ENCODE measurements around the gene UVRAG.
"Not testable (repeated sequence)": the region's sequence is repeated elsewhere in the genome, so short reads cannot be mapped to it uniquely, and the experiment has no call there.

The UVRAG gene

DNA sequence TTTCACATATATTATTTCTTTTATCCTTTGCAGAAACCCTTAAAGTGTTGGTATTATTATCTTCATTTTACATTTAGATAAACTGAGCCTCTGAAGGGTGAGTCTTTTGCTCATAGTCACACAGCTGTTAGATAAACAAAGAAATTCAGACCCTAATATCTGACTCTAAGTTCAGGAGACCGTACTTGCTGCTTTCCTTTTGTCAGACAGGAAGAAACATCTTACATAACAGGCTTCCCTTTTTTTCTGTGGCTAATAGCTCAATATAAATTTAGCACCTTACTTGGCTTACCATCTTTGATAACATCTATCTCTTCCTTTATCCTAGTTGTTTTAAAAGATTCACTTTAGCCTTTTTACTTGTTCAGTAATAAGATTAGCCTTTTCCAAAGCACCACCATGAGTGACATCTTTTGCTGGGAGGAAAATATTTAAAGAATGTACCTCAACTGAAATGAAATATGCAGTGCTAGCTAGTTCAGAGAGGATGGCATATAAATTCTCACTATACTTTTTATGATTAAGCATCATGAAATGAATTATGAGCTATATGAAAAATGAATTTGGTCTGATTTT, 262.7 kb downstream of the UVRAG start:
- TF ChIP-seq FOXP2 (optimal IDR thresholded peaks at IDR 0.05; ENCODE audit: control extremely low read depth, extremely low read length, insufficient read depth) = no peak
- no peak for TF ChIP-seq EZH2 (IDR thresholded peaks at IDR 0.05)
- no peak for TF ChIP-seq POLR2AphosphoS5 (IDR thresholded peaks at IDR 0.05; ENCODE audit: borderline replicate concordance, low read depth, low read length)
- no peak overlapping the region for H3K27ac ChIP-seq
- DNase-seq (ENCODE audit: low read depth, low spot score) = no peak

DNA sequence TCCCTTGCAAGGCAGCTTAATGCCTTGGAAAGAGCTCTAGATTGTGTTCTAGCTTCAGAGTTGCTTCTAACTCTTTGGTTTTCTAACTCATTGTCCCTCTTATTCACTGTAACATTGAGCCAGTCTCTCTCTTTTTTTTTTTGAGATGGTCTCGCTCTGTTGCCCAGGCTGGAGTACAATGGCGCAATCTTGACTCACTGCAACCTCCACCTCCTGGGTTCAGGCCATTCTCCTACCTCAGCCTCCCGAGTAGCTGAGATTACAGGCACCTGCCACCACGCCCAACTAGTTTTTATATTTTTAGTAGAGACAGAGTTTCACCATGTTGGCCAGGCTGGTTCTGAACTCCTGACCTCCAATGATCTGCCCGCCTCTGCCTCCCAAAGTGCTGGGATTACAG, 266.1 kb downstream of the UVRAG start:
- not testable (repeated sequence) for DNase-seq (ENCODE audit: low read depth, low spot score); H3K9ac ChIP-seq (ENCODE audit: insufficient read length); H3K36me3 ChIP-seq (ENCODE audit: insufficient read depth, low read length); H3K9me3 ChIP-seq (ENCODE audit: low read depth, low read length); H3K27ac ChIP-seq; H3K4me3 ChIP-seq

More for the DNA sequence above, 262.7 kb downstream of the UVRAG start:
- Histone ChIP-seq H3K9me3 (ENCODE audit: low read depth, low read length) (no peaks in the 10 kb centered on the region), H3K4me3 (no peak overlapping the region), H3K36me3 (ENCODE audit: insufficient read depth, low read length) (no peaks in the 10 kb centered on the region), H3K9ac (ENCODE audit: insufficient read length) (no peak overlapping the region)

DNA sequence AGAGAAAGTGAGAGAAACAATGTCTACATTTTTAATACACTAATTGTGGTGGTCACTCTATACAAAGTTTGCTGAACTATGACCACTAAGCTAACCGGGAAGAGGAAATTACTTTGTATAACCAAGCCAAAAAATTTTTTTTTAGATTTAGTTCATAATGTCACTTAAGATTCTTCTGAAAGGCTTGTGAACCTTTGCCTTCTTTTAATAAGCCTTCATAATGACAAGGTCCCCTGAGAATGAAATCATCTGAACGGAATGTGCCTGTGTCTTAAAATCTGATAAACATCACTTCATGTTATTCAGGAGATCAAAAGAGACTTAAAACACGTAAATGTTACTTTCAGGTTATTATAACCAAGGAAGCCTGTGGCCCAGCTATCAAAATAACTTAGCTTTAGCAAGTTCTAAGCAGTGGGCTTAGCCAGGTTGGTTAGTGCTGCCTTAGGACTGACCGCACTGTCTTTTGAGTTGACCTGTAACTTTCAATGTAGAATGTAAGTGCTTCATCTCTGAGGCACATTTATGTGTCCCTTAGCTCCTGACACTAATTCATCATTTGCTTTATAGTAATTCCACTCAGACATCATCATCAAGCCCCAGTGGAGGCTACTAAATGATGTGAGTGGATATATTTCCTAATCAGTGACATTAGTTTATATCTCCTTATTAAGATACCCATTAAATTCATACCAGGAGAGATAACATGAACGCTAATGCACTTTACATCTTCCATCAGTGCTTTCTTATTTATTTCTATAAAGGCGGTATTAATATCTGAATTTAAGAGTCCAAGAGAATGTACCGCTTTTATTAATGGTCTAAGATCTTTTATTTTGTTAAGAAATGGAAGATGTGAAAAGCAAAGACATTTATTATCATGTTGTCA, 268.8 kb downstream of the UVRAG start:
- no peak overlapping the region for H3K27ac ChIP-seq
- no peak for DNase-seq (ENCODE audit: low read depth, low spot score)
- H3K9me3 ChIP-seq (ENCODE audit: low read depth, low read length) = no peaks in the 10 kb centered on the region
- no peak overlapping the region for H3K9ac ChIP-seq (ENCODE audit: insufficient read length)
- no peak for TF ChIP-seq EZH2 (IDR thresholded peaks at IDR 0.05)
- TF ChIP-seq POLR2AphosphoS5 (IDR thresholded peaks at IDR 0.05; ENCODE audit: borderline replicate concordance, low read depth, low read length) = no peak
- no peak for TF ChIP-seq FOXP2 (optimal IDR thresholded peaks at IDR 0.05; ENCODE audit: control extremely low read depth, extremely low read length, insufficient read depth)
- no peak overlapping the region for H3K4me3 ChIP-seq
- no peaks in the 10 kb centered on the region for H3K36me3 ChIP-seq (ENCODE audit: insufficient read depth, low read length)

DNA sequence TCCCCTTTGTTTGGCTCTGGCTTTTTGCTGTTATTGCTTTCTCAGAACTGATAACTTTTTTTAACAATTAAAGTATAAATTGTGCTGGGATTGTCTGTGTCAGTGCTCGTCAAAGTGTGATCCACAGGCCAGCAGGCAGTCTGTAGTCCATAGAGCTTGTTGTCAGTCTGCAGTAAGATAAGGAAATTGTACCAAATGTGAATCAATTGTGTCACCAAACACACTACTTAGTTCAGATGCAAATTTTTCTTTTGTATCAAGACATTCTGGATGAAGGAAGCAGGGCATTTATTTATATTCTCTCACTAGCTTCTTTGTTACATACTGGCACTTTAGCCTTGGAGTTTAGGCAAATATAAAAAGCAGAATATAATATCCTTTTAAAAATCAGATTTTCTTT, 270.3 kb downstream of the UVRAG start:
- DNase-seq (ENCODE audit: low read depth, low spot score) = no peak
- Histone ChIP-seq H3K27ac (no peak overlapping the region), H3K9me3 (ENCODE audit: low read depth, low read length) (no peaks in the 10 kb centered on the region; the same call in 1 of the 2 replicates), H3K9ac (ENCODE audit: insufficient read length) (no peak overlapping the region), H3K4me3 (no peak overlapping the region), H3K36me3 (ENCODE audit: insufficient read depth, low read length) (no peaks in the 10 kb centered on the region)
- no peak for TF ChIP-seq EZH2 (IDR thresholded peaks at IDR 0.05)
- TF ChIP-seq POLR2AphosphoS5 (IDR thresholded peaks at IDR 0.05; ENCODE audit: borderline replicate concordance, low read depth, low read length) = no peak
- TF ChIP-seq FOXP2 (optimal IDR thresholded peaks at IDR 0.05; ENCODE audit: control extremely low read depth, extremely low read length, insufficient read depth) = no peak

DNA sequence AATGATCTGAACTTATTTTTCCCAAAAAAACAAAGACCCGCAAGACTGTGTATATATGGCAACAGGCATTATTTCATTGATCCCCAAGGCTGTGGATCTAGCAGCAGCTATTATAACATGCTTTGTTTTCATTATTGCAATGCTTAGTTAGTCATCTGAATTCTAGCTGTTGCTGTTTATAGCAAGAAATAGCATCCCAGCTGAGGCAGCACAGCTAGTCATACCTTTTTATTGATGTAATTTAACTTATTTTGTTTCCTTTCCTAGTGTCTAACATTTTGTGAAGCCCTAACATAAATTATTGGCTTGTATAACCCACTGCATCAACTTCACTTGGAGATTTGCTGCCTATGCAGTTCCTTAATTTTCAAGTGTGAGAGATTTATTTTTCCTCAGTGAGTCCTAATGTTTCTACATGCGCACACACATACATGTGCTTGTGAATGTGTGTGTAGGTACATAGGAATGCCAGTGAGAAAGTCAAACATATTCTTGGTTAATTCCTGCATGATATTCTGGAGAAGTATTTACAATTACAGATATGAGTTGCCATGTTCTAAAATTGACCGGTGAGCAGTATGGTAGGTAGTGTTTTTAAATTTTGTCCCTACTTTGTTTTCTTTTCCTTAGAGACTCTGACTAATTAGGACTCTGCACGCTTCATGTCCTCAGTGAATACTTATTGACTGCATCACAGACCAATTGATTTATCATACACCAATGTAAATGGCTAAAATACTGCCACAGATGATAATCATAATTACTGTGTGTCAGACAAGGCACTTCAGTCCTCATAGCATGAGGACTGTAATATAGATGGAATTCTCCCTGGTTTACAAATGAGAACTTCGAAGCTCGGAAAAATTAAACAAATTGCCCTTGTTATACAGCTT, 272.0 kb downstream of the UVRAG start:
- Histone ChIP-seq H3K9ac (ENCODE audit: insufficient read length) (no peak overlapping the region), H3K4me3 (no peak overlapping the region), H3K9me3 (ENCODE audit: low read depth, low read length) (no peaks in the 10 kb centered on the region; the same call in 1 of the 2 replicates), H3K27ac (no peak overlapping the region), H3K36me3 (ENCODE audit: insufficient read depth, low read length) (peaks cover 6% of the 10 kb centered on the region; the same call in 1 of the 2 replicates)
- TF ChIP-seq POLR2AphosphoS5 (IDR thresholded peaks at IDR 0.05; ENCODE audit: borderline replicate concordance, low read depth, low read length) (no peak), FOXP2 (optimal IDR thresholded peaks at IDR 0.05; ENCODE audit: control extremely low read depth, extremely low read length, insufficient read depth) (no peak), EZH2 (IDR thresholded peaks at IDR 0.05) (no peak)
- no peak for DNase-seq (ENCODE audit: low read depth, low spot score)

DNA sequence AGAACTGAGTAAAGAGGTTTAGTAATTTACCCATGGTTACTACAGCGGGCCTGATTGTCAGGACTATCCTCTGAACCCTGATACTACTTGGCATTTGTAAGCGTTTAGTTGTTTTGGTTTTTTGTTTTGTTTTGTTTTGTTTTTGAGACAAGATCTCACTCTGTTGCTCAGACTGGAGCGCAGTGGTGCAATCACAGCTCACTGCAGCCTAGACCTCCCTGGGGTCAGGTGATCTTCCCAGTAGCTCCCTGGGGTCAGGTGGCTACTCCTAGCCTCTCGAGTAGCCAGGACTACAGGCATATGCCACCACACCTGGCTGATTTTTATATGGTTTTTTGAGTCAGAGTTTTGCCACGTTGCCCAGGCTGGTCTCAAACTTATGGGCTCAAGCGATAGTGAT, 272.7 kb downstream of the UVRAG start:
- no peak overlapping the region for H3K27ac ChIP-seq
- H3K9ac ChIP-seq (ENCODE audit: insufficient read length) = no peak overlapping the region
- H3K9me3 ChIP-seq (ENCODE audit: low read depth, low read length) = no peaks in the 10 kb centered on the region; the same call in 1 of the 2 replicates
- H3K36me3 ChIP-seq (ENCODE audit: insufficient read depth, low read length) = peaks cover 6% of the 10 kb centered on the region; the same call in 1 of the 2 replicates
- TF ChIP-seq EZH2 (IDR thresholded peaks at IDR 0.05) (no peak), FOXP2 (optimal IDR thresholded peaks at IDR 0.05; ENCODE audit: control extremely low read depth, extremely low read length, insufficient read depth) (no peak), POLR2AphosphoS5 (IDR thresholded peaks at IDR 0.05; ENCODE audit: borderline replicate concordance, low read depth, low read length) (no peak)
- H3K4me3 ChIP-seq = no peak overlapping the region
- DNase-seq (ENCODE audit: low read depth, low spot score) = no peak

DNA sequence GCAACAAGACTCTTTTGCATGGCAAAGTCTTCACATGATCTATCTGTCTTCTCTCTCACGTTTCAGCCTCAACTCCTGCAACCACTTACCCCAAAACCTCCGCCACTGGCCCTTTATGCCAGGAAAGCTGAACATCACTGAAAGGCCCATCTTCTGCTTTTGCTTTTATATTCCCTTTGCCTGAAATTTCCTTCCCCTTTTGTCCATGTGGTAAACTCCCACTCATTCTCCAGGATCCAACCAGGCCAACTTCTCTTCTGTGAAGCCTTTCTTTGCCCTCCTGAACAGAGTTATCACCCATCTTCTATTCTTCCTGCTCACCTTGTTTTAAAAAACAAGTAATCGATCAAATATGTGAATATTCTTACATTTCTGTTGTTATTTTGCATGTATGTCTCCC, 273.5 kb downstream of the UVRAG start:
- H3K4me3 ChIP-seq = no peak overlapping the region
- no peak overlapping the region for H3K9ac ChIP-seq (ENCODE audit: insufficient read length)
- peaks cover 6% of the 10 kb centered on the region; the same call in 1 of the 2 replicates for H3K36me3 ChIP-seq (ENCODE audit: insufficient read depth, low read length)
- no peak overlapping the region for H3K27ac ChIP-seq
- no peaks in the 10 kb centered on the region; the same call in 1 of the 2 replicates for H3K9me3 ChIP-seq (ENCODE audit: low read depth, low read length)
- DNase-seq (ENCODE audit: low read depth, low spot score) = no peak
- TF ChIP-seq FOXP2 (optimal IDR thresholded peaks at IDR 0.05; ENCODE audit: control extremely low read depth, extremely low read length, insufficient read depth) (no peak), EZH2 (IDR thresholded peaks at IDR 0.05) (no peak), POLR2AphosphoS5 (IDR thresholded peaks at IDR 0.05; ENCODE audit: borderline replicate concordance, low read depth, low read length) (no peak)

DNA sequence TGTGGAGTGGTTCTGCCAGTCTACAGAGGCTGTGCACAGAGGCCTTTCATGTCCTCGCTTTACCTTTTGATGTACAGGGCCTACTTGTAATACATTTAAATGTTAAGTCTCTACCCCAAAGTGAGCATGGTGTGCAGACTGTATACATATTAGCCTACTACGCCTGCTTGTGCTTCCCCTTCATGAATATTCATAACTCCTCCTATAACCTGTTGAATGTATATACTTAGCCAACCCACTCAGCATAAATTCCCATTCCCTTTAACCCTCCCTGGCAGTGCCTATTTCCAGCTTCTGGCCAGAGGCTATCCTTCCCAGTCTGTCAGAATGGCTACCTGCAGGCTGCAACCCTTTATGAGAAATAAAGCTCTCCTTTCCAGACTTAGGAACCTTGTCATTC, 275.2 kb downstream of the UVRAG start:
- H3K36me3 ChIP-seq (ENCODE audit: insufficient read depth, low read length) = peaks cover 6% of the 10 kb centered on the region; the same call in 1 of the 2 replicates
- no peak for DNase-seq (ENCODE audit: low read depth, low spot score)
- no peak overlapping the region for H3K27ac ChIP-seq
- H3K4me3 ChIP-seq = no peak overlapping the region
- TF ChIP-seq FOXP2 (optimal IDR thresholded peaks at IDR 0.05; ENCODE audit: control extremely low read depth, extremely low read length, insufficient read depth) = no peak
- TF ChIP-seq EZH2 (IDR thresholded peaks at IDR 0.05) = no peak
- TF ChIP-seq POLR2AphosphoS5 (IDR thresholded peaks at IDR 0.05; ENCODE audit: borderline replicate concordance, low read depth, low read length) = no peak
- no peak overlapping the region for H3K9ac ChIP-seq (ENCODE audit: insufficient read length)
- no peaks in the 10 kb centered on the region; the same call in 1 of the 2 replicates for H3K9me3 ChIP-seq (ENCODE audit: low read depth, low read length)
